A549 (cell line): ENCODE data around the gene CCDC197. TPM values are rescaled to one million over a fixed set of nuclear protein-coding genes. Genes with fewer than 3 reads are reported as not detected.

ENCODE experiments used
- ATAC-seq, 2 experiments: fragments of 200-7000 bp in 1 of 2; fragments of >200 bp in 1 of 2; cut with Nextera tagmentation in 1 of 2; cut with Tn5 transposase in 1 of 2; 3 replicates each; pipeline versions ENCODE4 v1.8.0 to v1.9.1; 2018 to 2020; ENCODE audit warnings: mild to moderate bottlenecking in 1 of 2, moderate library complexity in 1 of 2
- CTCF ChIA-PET: fragments of 300-600 bp; sonication (Branson Sonifier 250); formaldehyde crosslinking; extraction: SDS; loops from one replicate; lab custom pipeline; 2021; ENCODE audit warnings: antibody characterized with exemption, inconsistent platforms; lab: Yijun Ruan, JAX
- POLR2A ChIA-PET: fragments of 350-600 bp; formaldehyde crosslinking; extraction: SDS; loops from one replicate; lab custom pipeline; 2021; ENCODE audit warnings: antibody characterized with exemption, inconsistent platforms; lab: Yijun Ruan, JAX
- DNase-seq, 2 experiments: peaks; one replicate each; pipeline versions ENCODE4 v3.0.0 to v3.0.0-alpha.2; 2011 to 2016; ENCODE audit warnings: low read depth in 1 of 2, low spot score in 1 of 2
- FAIRE-seq: peaks from 2 replicates; lab custom pipeline; 2011; peaks lifted over from hg19 to GRCh38; lab: Jason Lieb, UNC
- H3K27ac ChIP-seq, 2 experiments: fragments of >200 bp; sonication (Bioruptor Twin); formaldehyde crosslinking; 3 replicates each; pipeline ENCODE4 v1.5.1; 2016 to 2017
- H3K4me1 ChIP-seq: fragments of >200 bp; sonication (Bioruptor Twin); formaldehyde crosslinking; 3 replicates; pipeline ENCODE4 v1.6.1; 2016
- H3K4me2 ChIP-seq: fragments of >200 bp; sonication (Bioruptor Twin); formaldehyde crosslinking; 3 replicates; pipeline ENCODE4 v1.6.1; 2016
- H3K4me3 ChIP-seq: fragments of >200 bp; sonication (Bioruptor Twin); formaldehyde crosslinking; 3 replicates; pipeline ENCODE4 v1.5.1; 2016
- H3K9me3 ChIP-seq: fragments of >200 bp; sonication (Bioruptor Twin); formaldehyde crosslinking; 3 replicates; pipeline ENCODE4 v1.6.1; 2016
- CHD2 ChIP-seq: fragments of 150-350 bp; IDR thresholded peaks from 2 replicates; pipeline ENCODE4 v1.6.1; 2014; ENCODE audit warnings: low read length; ENCODE audit not compliant: partially characterized antibody
- CHD4 ChIP-seq: fragments of 200-600 bp; sonication (generic); IDR thresholded peaks from 2 replicates; pipeline ENCODE4 v1.6.1; 2016; ENCODE audit warnings: antibody characterized with exemption, mild to moderate bottlenecking, borderline replicate concordance
- EP300 ChIP-seq, 2 experiments: fragments of >200 bp; sonication (Bioruptor Twin); formaldehyde crosslinking; IDR thresholded peaks; 2 replicates in 1 of 2; 3 replicates in 1 of 2; pipeline ENCODE4 v1.6.1; 2016 to 2017
- GATA3 ChIP-seq: IDR thresholded peaks from 2 replicates; pipeline ENCODE4 v1.6.1; 2012; ENCODE audit warnings: borderline replicate concordance
- HDAC2 ChIP-seq: fragments of 200-600 bp; sonication (generic); IDR thresholded peaks from 2 replicates; pipeline ENCODE4 v1.6.1; 2016
- HEYL ChIP-seq: fragments of 250-450 bp; sonication (Bioruptor Pico); IDR thresholded peaks from 2 replicates; pipeline ENCODE4 v1.8.0; 2021; ENCODE audit warnings: mild to moderate bottlenecking, moderate library complexity
- HOXA7 ChIP-seq: fragments of 250-450 bp; sonication (Bioruptor Pico); IDR thresholded peaks from 2 replicates; pipeline ENCODE4 v1.5.0; 2020; ENCODE audit warnings: mild to moderate bottlenecking, moderate library complexity
- HOXB5 ChIP-seq: fragments of 250-450 bp; sonication (Bioruptor Pico); IDR thresholded peaks from 2 replicates; pipeline ENCODE4 v1.5.0; 2020; ENCODE audit warnings: mild to moderate bottlenecking, moderate library complexity
- KDM1A ChIP-seq: fragments of 200-600 bp; sonication (generic); IDR thresholded peaks from 2 replicates; pipeline ENCODE4 v1.6.1; 2016; ENCODE audit warnings: low read depth, mild to moderate bottlenecking
- MAFK ChIP-seq: fragments of 450-650 bp; IDR thresholded peaks from 2 replicates; pipeline ENCODE4 v1.6.1; 2014; ENCODE audit not compliant: partially characterized antibody
- NFE2L2 ChIP-seq: fragments of 150-350 bp; conservative IDR thresholded peaks from 2 replicates; pipeline ENCODE4 v1.6.1; 2014; ENCODE audit warnings: low read length
- POLR2AphosphoS2 ChIP-seq: conservative IDR thresholded peaks from 2 replicates; pipeline ENCODE4 v1.6.1; 2012; ENCODE audit warnings: low read length, improper control_type of control experiment, inconsistent platforms
- RAD21 ChIP-seq, 2 experiments: fragments of >200 bp in 1 of 2; sonication (Bioruptor Twin) in 1 of 2; formaldehyde crosslinking in 1 of 2; IDR thresholded peaks in 1 of 2; conservative IDR thresholded peaks in 1 of 2; 2 replicates in 1 of 2; 3 replicates in 1 of 2; pipeline ENCODE4 v1.6.1; 2012 to 2018; ENCODE audit warnings: inconsistent platforms in 1 of 2
- REST ChIP-seq: fragments of 200-600 bp; sonication (generic); IDR thresholded peaks from 2 replicates; pipeline ENCODE4 v1.6.1; 2016; ENCODE audit warnings: antibody characterized with exemption, mild to moderate bottlenecking, moderate library complexity
- RFX5 ChIP-seq: fragments of 450-650 bp; IDR thresholded peaks from 2 replicates; pipeline ENCODE4 v1.7.1; 2014; ENCODE audit warnings: antibody characterized with exemption, mild to moderate bottlenecking, moderate library complexity
- ZSCAN20 ChIP-seq: fragments of 250-450 bp; sonication (Bioruptor Pico); IDR thresholded peaks from 2 replicates; pipeline ENCODE4 v1.8.0; 2022; ENCODE audit warnings: mild to moderate bottlenecking, moderate library complexity
- WGBS: methylation state at CpG from one replicate; pipeline ENCODE4 v1.1.6; 2017; ENCODE audit errors: missing lambda C conversion rate; 5-methylcytosine and 5-hydroxymethylcytosine counted together
- polyA plus RNA-seq, 4 experiments: library from polyadenylated mRNA; depleted of rRNA in 3 of 4; stranded (reverse); fragments of >200 nt; fragmentation: RNase III in 1 of 4; extraction: RNeasy Plus Mini Kit Qiagen cat#74134 plus additional on column Dnase treatment in 1 of 4; gene quantifications; 2 replicates in 3 of 4; 3 replicates in 1 of 4; pipeline ENCODE4 v1.2.3, GENCODE V29; 2011 to 2017
- small RNA-seq, 6 experiments: library from RNA; depleted of rRNA; stranded (forward); fragments of <200 nt; gene quantifications; one replicate each; pipeline ENCODE3, GENCODE V24; 2012
- TF ChIP-seq, protein P1 (sequence below): fragments of >200 bp; sonication (Bioruptor Twin); formaldehyde crosslinking; IDR thresholded peaks from 2 replicates; pipeline ENCODE4 v1.6.1; 2016

CCDC197 gene
- polyA plus RNA-seq, 2 of the 4 experiments (the other 2 are of a cell fraction) = not detected

GRCh38 chr14:94054936-94055335, 57.8 kb downstream of the CCDC197 start:
- Histone ChIP-seq H3K9me3 (no peaks in the 10 kb centered on the region), H3K4me3 (no peak overlapping the region), H3K4me2 (no peak overlapping the region)
- ATAC-seq (no peak), FAIRE-seq (no peak), DNase-seq (no peak)
- POLR2A ChIA-PET = no interaction called here
- TF ChIP-seq NFE2L2 = no peak
- no peak for TF ChIP-seq ZSCAN20 (CRISPR knock-in tag)
- no peak for TF ChIP-seq HOXB5 (CRISPR knock-in tag)
- no peak for TF ChIP-seq MAFK
- no peak for TF ChIP-seq REST
- no peak for TF ChIP-seq HDAC2
- TF ChIP-seq RAD21 (conservative IDR thresholded peaks at IDR 0.05 in 1 of 2, IDR thresholded peaks at IDR 0.05 in 1 of 2) = no peak
- no peak for TF ChIP-seq CHD2
- TF ChIP-seq, all 56 proteins: peak for 0
- Histone ChIP-seq H3K27ac (no peak overlapping the region), H3K4me1 (no peaks in the 10 kb centered on the region)
- CTCF ChIA-PET = interaction anchor here (1.3 to 10.9 kb wide), 2 partner anchors 12 to 83 kb away, joined by 4 to 82 read pairs; no protein-coding TSS in a partner anchor
- WGBS = 97% methylated on average over 7 of the region's 7 CpGs

DNA sequence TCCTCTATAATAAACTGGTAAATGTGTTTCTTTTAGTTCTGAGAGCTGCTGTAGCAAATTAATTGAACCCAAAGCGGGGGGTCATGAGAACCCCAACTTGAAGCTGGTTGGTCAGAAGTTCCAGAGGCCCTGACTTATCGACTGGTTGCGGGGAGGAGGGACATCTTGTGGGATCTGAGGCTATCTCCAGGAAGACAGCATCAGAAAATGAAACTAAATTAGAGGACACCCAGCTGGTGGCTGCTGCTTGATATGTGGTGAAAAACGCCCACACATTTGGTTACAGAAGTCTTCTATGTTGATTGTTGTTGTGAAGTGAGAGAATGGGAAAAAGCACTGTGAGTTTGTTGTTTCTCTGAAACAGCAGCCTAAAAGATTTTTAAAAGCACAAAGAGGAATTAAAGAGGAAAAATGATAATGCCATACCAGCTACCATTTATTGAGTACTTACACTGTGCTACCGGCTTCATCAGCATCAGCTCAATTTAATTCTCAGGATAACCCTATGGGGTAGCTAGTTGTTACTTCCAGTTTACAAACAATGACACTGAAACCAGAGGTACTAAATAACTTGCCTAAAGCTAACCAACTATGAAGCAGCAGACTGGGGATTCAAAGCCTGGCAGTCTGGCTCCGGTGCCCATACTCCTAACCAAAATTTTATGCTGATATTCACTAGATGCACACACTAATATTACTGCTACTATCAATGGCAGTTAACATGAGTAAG, 59.6 kb downstream of the CCDC197 start:
- 96% methylated on average over 6 of the region's 6 CpGs for WGBS
- TF ChIP-seq RFX5 (no peak), HEYL (CRISPR knock-in tag) (no peak), HOXA7 (CRISPR knock-in tag) (no peak), HDAC2 (no peak), EP300 (IDR thresholded peaks at IDR 0.05) (no peak)
- H3K4me3 ChIP-seq = no peak overlapping the region
- no peak for ATAC-seq
- no peak for DNase-seq
- H3K4me2 ChIP-seq = no peak overlapping the region
- ChIA-PET POLR2A (no interaction called here), CTCF (interaction anchor here (1.3 to 10.9 kb wide), 5 partner anchors 10 to 117 kb away, joined by 4 to 82 read pairs (median 4); no protein-coding TSS in a partner anchor)
- no peaks in the 10 kb centered on the region for H3K9me3 ChIP-seq
- H3K4me1 ChIP-seq = no peaks in the 10 kb centered on the region
- FAIRE-seq = no peak
- H3K27ac ChIP-seq = no peak overlapping the region

DNA sequence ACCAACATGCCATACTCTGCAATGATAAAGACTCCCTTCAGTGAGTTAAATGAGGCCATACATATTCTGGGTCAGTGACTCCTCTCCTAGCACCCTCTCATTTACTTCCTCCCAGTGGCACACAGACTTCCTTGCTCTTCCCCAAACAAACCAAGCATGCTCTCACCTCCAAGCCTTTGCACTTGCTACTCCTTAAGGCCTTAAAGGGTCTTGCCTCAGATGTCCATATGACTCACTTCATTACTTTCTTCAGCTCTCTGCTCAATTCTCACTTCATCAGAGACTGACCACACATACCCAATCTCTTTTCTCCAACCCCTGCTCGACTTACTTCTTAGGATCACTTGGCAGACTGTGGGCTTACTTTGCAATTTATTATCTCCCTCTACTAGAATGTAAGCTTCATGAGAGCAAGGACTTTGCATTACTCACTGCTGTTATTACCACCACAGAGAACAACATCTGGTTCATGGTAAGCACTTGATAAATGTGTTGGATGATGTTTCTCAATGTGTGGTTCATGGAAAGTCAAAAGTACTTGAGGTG, 61.1 kb downstream of the CCDC197 start:
- POLR2A ChIA-PET = no interaction called here

More for the DNA sequence above, 61.1 kb downstream of the CCDC197 start:
- H3K4me3 ChIP-seq = no peak overlapping the region
- 60% methylated on average over 1 of the region's 1 CpG for WGBS
- peaks cover 5% of the 10 kb centered on the region; the same call in 1 of the 3 replicates for H3K4me1 ChIP-seq
- FAIRE-seq (no peak), ATAC-seq (no peak), DNase-seq (no peak)
- no peak for TF ChIP-seq GATA3
- TF ChIP-seq ZSCAN20 (CRISPR knock-in tag) = no peak
- TF ChIP-seq POLR2AphosphoS2 = no peak
- TF ChIP-seq, protein P1, sequence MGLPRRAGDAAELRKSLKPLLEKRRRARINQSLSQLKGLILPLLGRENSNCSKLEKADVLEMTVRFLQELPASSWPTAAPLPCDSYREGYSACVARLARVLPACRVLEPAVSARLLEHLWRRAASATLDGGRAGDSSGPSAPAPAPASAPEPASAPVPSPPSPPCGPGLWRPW = no peak
- no peak for TF ChIP-seq KDM1A
- no peak for TF ChIP-seq CHD4
- H3K9me3 ChIP-seq = no peaks in the 10 kb centered on the region
- CTCF ChIA-PET = interaction anchor here (1.0 to 2.9 kb wide), 3 partner anchors 74 to 119 kb away, joined by 4 to 11 read pairs (median 4); no protein-coding TSS in a partner anchor
- H3K4me2 ChIP-seq = no peak overlapping the region
- no peak overlapping the region for H3K27ac ChIP-seq

Small RNA genes lying within 50 kb of the gene (small RNA-seq; reads per million reads assigned to genes)
- 0 reads per million in 6 experiments for gene MIR4506

Other genes with a start within 250 kb of the CCDC197 start
- gene PRIMA1, start 208.8 kb upstream of the CCDC197 start, polyA plus RNA-seq (2011; rRNA removed) = 0.11 and 0.14 TPM in 2 replicates
- gene PRIMA1, start 208.8 kb upstream of the CCDC197 start, polyA plus RNA-seq (2017; fragmentation: RNase III; extraction: RNeasy Plus Mini Kit Qiagen cat#74134 plus additional on column Dnase treatment) = 0.16 to 0.20 TPM (median 0.17 TPM) in 3 replicates
- gene FAM181A, start 70.0 kb upstream of the CCDC197 start, polyA plus RNA-seq (2011; rRNA removed) = not detected in 2 replicates
- gene FAM181A, start 70.0 kb upstream of the CCDC197 start, polyA plus RNA-seq (2017; fragmentation: RNase III; extraction: RNeasy Plus Mini Kit Qiagen cat#74134 plus additional on column Dnase treatment) = not detected in 3 replicates
- 0.03 and 0.07 TPM in 2 replicates for gene ASB2, start 20.7 kb upstream of the CCDC197 start, polyA plus RNA-seq (2011; rRNA removed)
- gene ASB2, start 20.7 kb upstream of the CCDC197 start, polyA plus RNA-seq (2017; fragmentation: RNase III; extraction: RNeasy Plus Mini Kit Qiagen cat#74134 plus additional on column Dnase treatment) = 0.07 to 0.16 TPM (median 0.10 TPM) in 3 replicates
- 1.2 and 1.7 TPM in 2 replicates for gene OTUB2, start 29.0 kb downstream of the CCDC197 start, polyA plus RNA-seq (2011; rRNA removed)
- 2.2 to 2.5 TPM (median 2.4 TPM) in 3 replicates for gene OTUB2, start 29.0 kb downstream of the CCDC197 start, polyA plus RNA-seq (2017; fragmentation: RNase III; extraction: RNeasy Plus Mini Kit Qiagen cat#74134 plus additional on column Dnase treatment)
- 161 and 169 TPM in 2 replicates for gene DDX24, start 83.9 kb downstream of the CCDC197 start, polyA plus RNA-seq (2011; rRNA removed)
- gene DDX24, start 83.9 kb downstream of the CCDC197 start, polyA plus RNA-seq (2017; fragmentation: RNase III; extraction: RNeasy Plus Mini Kit Qiagen cat#74134 plus additional on column Dnase treatment) = 117 to 127 TPM (median 121 TPM) in 3 replicates
- gene IFI27L1, start 84.0 kb downstream of the CCDC197 start, polyA plus RNA-seq (2011; rRNA removed) = 13.4 and 15.9 TPM in 2 replicates
- gene IFI27L1, start 84.0 kb downstream of the CCDC197 start, polyA plus RNA-seq (2017; fragmentation: RNase III; extraction: RNeasy Plus Mini Kit Qiagen cat#74134 plus additional on column Dnase treatment) = 23.2 to 28.0 TPM (median 27.0 TPM) in 3 replicates
- 1.3 and 2.2 TPM in 2 replicates for gene IFI27, start 113.4 kb downstream of the CCDC197 start, polyA plus RNA-seq (2011; rRNA removed)
- gene IFI27, start 113.4 kb downstream of the CCDC197 start, polyA plus RNA-seq (2017; fragmentation: RNase III; extraction: RNeasy Plus Mini Kit Qiagen cat#74134 plus additional on column Dnase treatment) = 0.76 to 0.90 TPM (median 0.76 TPM) in 3 replicates
- gene IFI27L2, start 132.3 kb downstream of the CCDC197 start, polyA plus RNA-seq (2011; rRNA removed) = 20.3 and 26.9 TPM in 2 replicates
- 58.0 to 69.2 TPM (median 64.4 TPM) in 3 replicates for gene IFI27L2, start 132.3 kb downstream of the CCDC197 start, polyA plus RNA-seq (2017; fragmentation: RNase III; extraction: RNeasy Plus Mini Kit Qiagen cat#74134 plus additional on column Dnase treatment)
- gene PPP4R4, start 177.0 kb downstream of the CCDC197 start, polyA plus RNA-seq (2011; rRNA removed) = 0.21 and 0.25 TPM in 2 replicates
- 0.08 to 0.21 TPM (median 0.12 TPM) in 3 replicates for gene PPP4R4, start 177.0 kb downstream of the CCDC197 start, polyA plus RNA-seq (2017; fragmentation: RNase III; extraction: RNeasy Plus Mini Kit Qiagen cat#74134 plus additional on column Dnase treatment)